A172 (cell line): ENCODE results near the gene SPEM1. TPM values are rescaled to one million over a fixed set of nuclear protein-coding genes. Genes with fewer than 3 reads are reported as not detected.
"Not testable (repeated sequence)": the region's sequence is repeated elsewhere in the genome, so short reads cannot be mapped to it uniquely, and the experiment has no call there.

Source experiments
- DNase-seq: peaks from one replicate; pipeline ENCODE4 v3.0.0-alpha.2; 2015; ENCODE audit warnings: low spot score
- total RNA-seq: library from RNA; depleted of rRNA; stranded (reverse); fragments of >200 nt; shearing (Covaris generic); gene quantifications from 2 replicates; pipeline ENCODE4 v1.2.3, GENCODE V29; 2014; rRNA removed

The SPEM1 gene
- total RNA-seq, 1 experiment from 2014 or later = not detected

DNA sequence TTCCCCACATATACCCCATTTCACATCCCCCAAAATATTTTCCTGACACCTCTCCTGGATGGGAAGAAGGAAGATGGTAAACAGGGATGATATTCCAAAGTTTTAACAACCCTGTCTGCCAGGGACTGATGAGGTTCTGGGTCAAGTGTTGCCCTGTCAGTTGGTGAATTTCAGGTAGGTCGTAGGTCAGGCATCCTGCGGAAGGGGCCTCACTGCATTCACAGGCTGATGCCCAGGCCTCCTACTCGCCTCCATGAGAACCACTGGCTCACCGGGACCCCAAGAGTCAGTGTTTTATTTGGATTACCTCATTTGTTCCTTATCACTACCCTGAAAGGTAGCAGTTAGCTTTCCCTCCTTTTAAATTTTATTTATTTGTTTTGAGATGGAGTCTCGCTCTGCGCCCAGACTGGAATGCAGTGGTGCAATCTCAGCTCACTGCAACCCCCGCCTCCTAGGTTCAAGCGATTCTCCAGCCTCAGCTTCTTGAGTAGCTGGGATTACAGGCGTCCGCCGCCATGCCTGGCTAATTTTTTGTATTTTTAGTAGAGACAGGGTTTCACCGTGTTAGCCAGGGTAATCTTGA lies 48.8 kb downstream of the SPEM1 start:
- no peak for DNase-seq

DNA sequence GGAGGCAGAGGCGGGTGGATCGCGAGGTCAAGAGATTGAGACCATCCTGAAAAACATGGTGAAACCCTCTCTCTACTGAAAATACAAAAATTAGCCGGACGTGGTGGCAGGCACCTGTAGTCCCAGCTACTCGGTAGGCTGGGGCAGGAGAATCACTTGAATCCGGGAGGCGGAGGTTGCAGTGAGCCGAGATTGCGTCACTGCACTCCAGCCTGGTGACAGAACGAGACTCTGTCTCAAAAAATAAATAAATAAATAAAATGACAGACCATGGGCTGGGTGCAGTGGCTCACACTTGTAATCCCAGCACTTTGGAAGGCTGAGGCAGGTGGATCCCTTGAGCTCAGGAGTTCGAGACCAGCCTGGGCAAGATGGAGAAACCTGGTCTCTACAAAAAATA lies 49.7 kb downstream of the SPEM1 start:
- not testable (repeated sequence) for DNase-seq

DNA sequence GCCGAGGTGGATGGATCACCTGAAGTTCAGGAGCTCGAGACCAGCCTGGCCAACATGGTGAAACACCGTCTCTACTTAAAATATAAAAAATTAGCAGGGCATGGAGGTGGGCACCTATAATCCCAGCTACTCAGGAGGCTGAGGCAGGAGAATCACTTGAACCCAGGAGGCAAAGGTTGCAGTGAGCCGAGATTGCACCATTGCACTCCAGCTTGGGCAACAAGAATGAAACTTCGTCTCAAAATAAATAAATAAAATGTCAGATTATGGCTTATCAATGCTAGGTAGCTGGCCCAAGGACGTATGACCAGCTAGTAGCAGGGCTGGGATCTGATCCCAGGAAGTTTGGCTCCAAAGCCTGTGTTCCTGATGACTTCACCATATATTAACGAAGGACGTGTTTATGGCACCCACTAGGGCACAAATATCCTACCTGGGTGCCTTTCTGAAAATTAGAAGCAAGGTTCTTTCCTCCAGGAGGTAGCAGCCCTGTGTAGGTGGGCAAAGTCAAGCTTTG lies 50.4 kb downstream of the SPEM1 start:
- DNase-seq = not testable (repeated sequence)

Other genes with a start within 250 kb of the SPEM1 start
- 0.86 and 0.98 TPM in 2 replicates for gene ASGR1, start 241.0 kb upstream of the SPEM1 start, total RNA-seq
- 7.2 and 7.3 TPM in 2 replicates for gene DLG4, start 200.5 kb upstream of the SPEM1 start, total RNA-seq
- gene ACADVL, start 200.4 kb upstream of the SPEM1 start, total RNA-seq = 278 and 349 TPM in 2 replicates
- gene DVL2, start 185.8 kb upstream of the SPEM1 start, total RNA-seq = 65.1 and 82.4 TPM in 2 replicates
- 59.5 and 75.3 TPM in 2 replicates for gene PHF23, start 180.9 kb upstream of the SPEM1 start, total RNA-seq
- gene GABARAP, start 177.9 kb upstream of the SPEM1 start, total RNA-seq = 144 and 238 TPM in 2 replicates
- 34.2 and 36.9 TPM in 2 replicates for gene CTDNEP1, start 168.6 kb upstream of the SPEM1 start, total RNA-seq
- gene ELP5, start 168.1 kb upstream of the SPEM1 start, total RNA-seq = 102 and 104 TPM in 2 replicates
- 1.2 TPM in 1 of 2 replicates, not detected in the other for gene CLDN7, start 157.8 kb upstream of the SPEM1 start, total RNA-seq
- gene SLC2A4, start 138.6 kb upstream of the SPEM1 start, total RNA-seq = not detected in 2 replicates
- 0.86 and 1.1 TPM in 2 replicates for gene YBX2, start 125.7 kb upstream of the SPEM1 start, total RNA-seq
- gene EIF5A, start 112.7 kb upstream of the SPEM1 start, total RNA-seq = 844 and 911 TPM in 2 replicates
- 100 and 114 TPM in 2 replicates for gene GPS2, start 105.0 kb upstream of the SPEM1 start, total RNA-seq
- gene NEURL4, start 91.0 kb upstream of the SPEM1 start, total RNA-seq = 9.8 and 12.2 TPM in 2 replicates
- 0.90 and 4.1 TPM in 2 replicates for gene ACAP1, start 83.8 kb upstream of the SPEM1 start, total RNA-seq
- gene KCTD11, start 68.2 kb upstream of the SPEM1 start, total RNA-seq = 13.9 and 19.5 TPM in 2 replicates
- not detected in 2 replicates for gene TMEM95, start 65.2 kb upstream of the SPEM1 start, total RNA-seq
- 0.07 TPM in 1 of 2 replicates, not detected in the other for gene TNK1, start 39.2 kb upstream of the SPEM1 start, total RNA-seq
- 73.2 and 74.7 TPM in 2 replicates for gene PLSCR3, start 25.8 kb upstream of the SPEM1 start, total RNA-seq
- gene TMEM256, start 16.2 kb upstream of the SPEM1 start, total RNA-seq = 71.7 and 80.4 TPM in 2 replicates
- gene NLGN2, start 12.5 kb upstream of the SPEM1 start, total RNA-seq = 11.3 and 12.3 TPM in 2 replicates
- not detected in 2 replicates for gene SPEM2, start 5.3 kb downstream of the SPEM1 start, total RNA-seq
- gene SPEM3, start 8.5 kb downstream of the SPEM1 start, total RNA-seq = not detected in 2 replicates
- gene TMEM102, start 15.1 kb downstream of the SPEM1 start, total RNA-seq = 2.5 and 7.4 TPM in 2 replicates
- 0.89 TPM in 1 of 2 replicates, not detected in the other for gene FGF11, start 19.2 kb downstream of the SPEM1 start, total RNA-seq
- gene CHRNB1, start 24.7 kb downstream of the SPEM1 start, total RNA-seq = 14.1 and 20.2 TPM in 2 replicates
- 24.8 and 28.4 TPM in 2 replicates for gene ZBTB4, start 59.3 kb downstream of the SPEM1 start, total RNA-seq
- gene SLC35G6, start 61.1 kb downstream of the SPEM1 start, total RNA-seq = not detected in 2 replicates
- 17.8 and 23.4 TPM in 2 replicates for gene POLR2A, start 64.0 kb downstream of the SPEM1 start, total RNA-seq
- 9.3 and 17.0 TPM in 2 replicates for gene TNFSF12, start 128.7 kb downstream of the SPEM1 start, total RNA-seq
- gene TNFSF13, start 138.4 kb downstream of the SPEM1 start, total RNA-seq = 3.7 and 4.1 TPM in 2 replicates
- gene SENP3, start 141.6 kb downstream of the SPEM1 start, total RNA-seq = 162 and 170 TPM in 2 replicates
- gene CD68, start 159.3 kb downstream of the SPEM1 start, total RNA-seq = 11.5 and 15.6 TPM in 2 replicates
- 246 and 350 TPM in 2 replicates for gene MPDU1, start 163.5 kb downstream of the SPEM1 start, total RNA-seq
- gene SOX15, start 169.8 kb downstream of the SPEM1 start, total RNA-seq = 2.0 and 7.2 TPM in 2 replicates
- gene FXR2, start 194.6 kb downstream of the SPEM1 start, total RNA-seq = 61.1 and 76.5 TPM in 2 replicates
- gene SAT2, start 207.5 kb downstream of the SPEM1 start, total RNA-seq = 64.0 and 77.4 TPM in 2 replicates
- 2.8 TPM in 1 of 2 replicates, not detected in the other for gene SHBG, start 209.8 kb downstream of the SPEM1 start, total RNA-seq
- not detected in 2 replicates for gene ATP1B2, start 230.6 kb downstream of the SPEM1 start, total RNA-seq